Stimulated activated CD8-positive, alpha-beta memory T cell treated with anti-CD3 and anti-CD28 coated beads, Interleukin-4, amount 100 ng/mL, for 24 hours (primary cell): ENCODE measurements around the gene ZDHHC8.

Experiments used
- DNase-seq: peaks from one replicate; pipeline ENCODE4 v3.0.0-alpha.2; 2020; ENCODE audit warnings: low read depth

The ZDHHC8 gene

DNA sequence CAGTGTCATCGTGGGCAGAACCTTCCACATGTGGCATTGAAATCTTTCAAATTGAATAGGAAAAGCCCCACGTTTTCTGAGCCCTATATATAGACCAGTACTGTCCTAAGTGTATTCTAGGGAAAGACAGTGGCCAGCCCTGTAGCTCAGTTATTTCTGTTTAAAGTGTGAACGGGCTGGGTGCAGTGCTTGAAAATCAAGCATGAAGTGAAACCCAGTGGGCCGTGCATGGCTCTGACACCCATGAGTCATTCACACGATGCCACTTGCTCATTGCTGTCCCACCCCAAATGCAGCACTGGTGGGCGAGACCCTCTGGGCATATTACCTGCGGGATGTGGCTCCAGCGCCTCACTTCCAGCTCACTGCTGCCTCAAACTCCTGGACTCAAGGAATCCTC, 49.0 kb downstream of the ZDHHC8 start:
- no peak for DNase-seq

- DNase-seq: no peak
Measured at GRCh38 chr22:20181194-20181883, 49.7 kb downstream of the ZDHHC8 start.

GRCh38 chr22:20181884-20182236, 50.3 kb downstream of the ZDHHC8 start:
- no peak for DNase-seq

GRCh38 chr22:20182365-20182764, 50.8 kb downstream of the ZDHHC8 start:
- no peak for DNase-seq

DNA sequence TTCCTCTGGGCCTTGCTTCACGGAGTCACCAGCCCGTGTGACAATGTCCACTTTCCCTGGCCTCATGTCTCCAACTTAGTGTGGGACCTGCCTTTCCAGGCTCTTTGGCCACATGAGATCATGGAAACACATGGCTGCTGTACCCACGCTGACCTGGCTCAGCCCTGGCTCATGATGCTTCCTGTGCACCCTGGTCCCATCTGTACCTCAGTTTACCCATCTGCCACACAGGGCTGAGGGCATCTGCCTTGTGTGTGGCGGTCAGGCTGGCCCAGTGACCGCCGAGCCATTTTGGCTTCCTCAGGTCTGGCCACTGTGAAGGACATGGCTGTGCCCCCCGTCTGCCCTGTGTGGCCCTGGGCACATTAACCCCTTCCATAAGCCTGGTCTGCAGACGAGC, 51.5 kb downstream of the ZDHHC8 start:
- no peak for DNase-seq

- DNase-seq: no peak
Measured at GRCh38 chr22:20183823-20184222, 52.2 kb downstream of the ZDHHC8 start.

- no peak for DNase-seq
Measured at GRCh38 chr22:20184501-20185165, 53.0 kb downstream of the ZDHHC8 start.

- DNase-seq: no peak
Measured at GRCh38 chr22:20185750-20186149, 54.1 kb downstream of the ZDHHC8 start.

DNA sequence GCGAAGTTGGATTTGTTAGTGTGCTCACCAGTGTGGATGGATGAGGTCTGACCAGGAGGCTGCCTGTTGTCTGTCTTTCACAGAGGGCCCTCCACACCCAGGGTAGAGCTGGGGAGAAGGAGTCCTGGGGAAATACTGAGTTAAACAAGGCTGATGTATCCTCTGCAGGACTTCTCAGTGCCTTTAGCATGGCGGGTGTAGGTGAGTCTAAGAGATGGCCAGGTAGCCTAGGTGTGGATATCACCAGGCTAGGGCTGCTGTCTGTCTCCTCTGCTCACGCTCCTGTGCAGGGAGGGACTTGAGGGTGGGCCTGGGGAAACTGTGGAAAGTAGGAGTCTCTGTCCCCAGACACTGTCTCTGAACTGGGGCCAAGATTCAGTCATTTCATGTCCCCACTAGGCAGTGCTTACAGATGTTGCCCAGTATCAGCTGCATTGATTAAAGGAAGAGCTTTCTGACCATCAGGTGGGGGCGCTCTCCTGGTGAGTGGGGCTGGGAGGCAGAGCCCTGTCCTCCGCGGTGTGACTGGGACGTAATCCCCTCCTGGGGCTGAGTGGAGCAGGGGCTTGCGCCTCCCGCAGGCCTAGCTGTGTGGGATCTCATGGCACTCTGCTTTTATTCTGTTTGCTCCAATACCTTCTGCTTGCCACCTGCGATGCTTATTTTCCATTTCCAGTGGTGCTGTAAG, 54.7 kb downstream of the ZDHHC8 start:
- no peak for DNase-seq

- no peak for DNase-seq
Measured at GRCh38 chr22:20186871-20187546, 55.4 kb downstream of the ZDHHC8 start.

GRCh38 chr22:20187777-20188566, 56.4 kb downstream of the ZDHHC8 start:
- no peak for DNase-seq

DNA sequence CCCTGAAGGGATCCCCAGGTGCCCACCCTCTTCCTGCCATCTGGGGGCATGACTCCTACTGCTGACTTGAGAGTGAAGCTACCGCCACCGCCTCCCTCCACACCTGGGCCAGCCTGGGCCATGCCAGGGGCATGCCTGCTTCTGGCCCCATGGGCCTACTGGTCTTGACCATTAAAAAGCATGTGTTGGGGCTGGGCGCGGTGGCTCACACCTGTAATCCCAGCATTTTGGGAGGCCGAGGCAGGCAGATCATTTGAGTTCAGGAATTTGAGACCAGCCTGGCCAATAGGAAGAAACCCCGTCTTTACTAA, 56.9 kb downstream of the ZDHHC8 start:
- DNase-seq: no peak

- no peak for DNase-seq
Measured at GRCh38 chr22:20191000-20191515, 59.5 kb downstream of the ZDHHC8 start.

DNA sequence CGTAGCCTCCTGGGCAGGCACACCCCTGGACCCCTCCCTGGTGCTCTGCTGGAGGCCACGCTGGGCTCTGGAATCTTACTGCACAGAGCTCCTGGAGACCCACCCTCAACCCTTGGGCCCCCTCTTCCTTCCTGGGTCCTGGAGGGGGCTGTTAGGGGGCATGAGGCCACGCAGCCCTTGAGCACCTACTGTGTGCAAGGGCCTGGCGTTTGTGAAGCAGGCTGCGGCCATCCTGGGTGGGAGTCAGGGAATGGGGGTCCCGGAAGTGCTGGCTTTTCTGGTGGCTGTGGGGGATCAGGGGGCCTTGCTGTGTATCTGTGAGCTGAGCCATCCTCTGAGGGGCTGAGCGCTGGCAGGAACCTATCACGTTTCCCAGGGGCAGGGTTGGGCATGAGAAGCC, 60.2 kb downstream of the ZDHHC8 start:
- DNase-seq: no peak

DNA sequence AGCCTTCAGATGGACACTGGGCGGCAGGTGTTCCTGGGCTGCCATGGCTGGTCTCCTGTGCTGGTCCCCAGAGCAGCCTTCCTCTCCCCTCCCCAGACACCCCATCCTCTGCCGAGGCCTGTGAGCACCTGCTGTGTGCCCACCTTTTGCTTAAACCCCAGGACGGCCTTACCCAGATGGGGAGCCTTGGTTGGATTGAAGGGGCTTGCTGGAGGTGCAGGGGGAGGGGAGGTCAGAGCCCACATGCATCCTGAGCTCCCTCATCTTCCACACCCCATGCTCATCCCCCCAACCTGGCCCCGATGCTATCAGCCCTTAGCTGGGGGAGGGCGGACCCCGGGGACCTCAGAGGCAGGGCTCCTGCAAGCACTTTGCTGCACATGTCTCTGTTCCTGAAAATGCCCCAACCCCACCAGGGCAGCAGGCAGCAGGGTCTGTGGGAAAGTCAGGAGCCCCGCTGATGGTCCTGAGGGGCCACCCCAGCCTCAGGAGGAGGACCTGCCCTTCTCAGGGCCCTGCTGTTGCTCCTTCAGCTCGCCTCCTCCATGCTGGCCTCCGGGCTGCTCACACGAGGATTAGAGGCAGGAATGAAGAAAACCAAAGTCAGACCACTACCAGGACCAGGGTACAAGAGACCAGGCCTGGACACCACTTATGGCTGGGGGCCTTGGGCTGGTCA, 60.8 kb downstream of the ZDHHC8 start:
- DNase-seq: no peak

- DNase-seq: no peak
Measured at GRCh38 chr22:20192972-20193760, 61.6 kb downstream of the ZDHHC8 start.

DNA sequence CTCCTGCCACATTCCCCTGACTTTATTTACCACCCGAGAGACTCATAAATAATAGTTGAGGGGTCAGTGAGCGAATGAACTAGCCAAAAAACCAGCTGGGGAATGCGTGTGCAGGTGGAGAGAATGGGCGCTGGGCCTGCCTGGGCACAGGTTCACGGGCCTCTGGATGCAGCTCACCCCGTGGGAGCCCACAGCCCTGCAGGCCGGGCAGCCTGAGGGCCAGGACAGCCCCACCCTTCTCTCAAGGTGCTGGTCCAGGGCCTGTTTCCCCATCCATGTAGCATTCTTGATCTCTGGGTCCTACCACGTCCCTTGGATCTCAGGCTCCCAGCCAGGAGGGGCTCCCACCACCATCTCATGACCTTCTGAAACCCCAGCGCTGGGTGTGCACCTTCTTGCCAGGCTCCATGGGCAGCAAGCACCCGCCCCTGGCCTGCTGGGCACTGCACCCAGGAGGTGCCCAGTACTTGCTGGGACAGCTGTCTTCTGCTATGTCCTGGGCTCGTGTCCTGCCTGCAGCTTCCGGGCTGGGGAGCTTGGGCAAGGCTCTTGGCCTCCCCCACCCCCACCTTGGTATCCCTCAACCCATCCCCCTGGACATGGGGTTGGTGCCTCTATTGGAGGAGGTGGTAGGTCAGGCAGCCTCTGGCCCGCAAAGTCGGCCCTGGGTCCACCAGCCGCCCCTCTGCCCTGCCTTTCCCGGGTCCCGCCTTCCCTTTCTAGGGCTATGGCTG, 62.3 kb downstream of the ZDHHC8 start:
- no peak for DNase-seq

- no peak for DNase-seq
Measured at GRCh38 chr22:20194681-20195593, 63.3 kb downstream of the ZDHHC8 start.
